K562 (cell line): ENCODE data around the gene C9orf50. TPM values are rescaled to one million over a fixed set of nuclear protein-coding genes. Genes with fewer than 3 reads are reported as not detected.
A peak's percentile ranks its signal among the peaks of the same experiment; 100 is the strongest.

Experiments
- ATAC-seq: fragments of 200-7000 bp; cut with Tn5 transposase; 3 replicates; pipeline ENCODE4 v1.9.1; 2020; ENCODE audit warnings: moderate library complexity
- BruUV-seq: library from RNA; stranded (reverse); fragments of 400-500 nt; replicated peaks from 2 replicates; lab custom pipeline; 2021; lab: Mats Ljungman, UMichigan
- CTCF ChIA-PET: fragments of 300-600 bp; formaldehyde crosslinking; extraction: SDS; loops from one replicate; lab custom pipeline; 2021; ENCODE audit warnings: low intra/inter-chr PET ratio; lab: Yijun Ruan, JAX
- POLR2A ChIA-PET: fragments of 300-600, 350-650 bp; sonication (Branson Sonifier 250); formaldehyde crosslinking; extraction: SDS; loops from one replicate; lab custom pipeline; 2021; ENCODE audit warnings: antibody characterized with exemption, inconsistent platforms; lab: Yijun Ruan, JAX
- DNase-seq, 4 experiments: peaks; one replicate each; pipeline versions ENCODE4 v3.0.0 to v3.0.0-alpha.2; 2011 to 2018; ENCODE audit warnings: low spot score in 3 of 4, mixed read lengths in 3 of 4; ENCODE audit errors: extremely low read depth in 1 of 4
- FAIRE-seq: peaks from 2 replicates; lab custom pipeline; 2011; peaks lifted over from hg19 to GRCh38; lab: Jason Lieb, UNC
- H2AFZ ChIP-seq: 2 replicates; pipeline ENCODE4 v1.6.0; 2011; ENCODE audit warnings: low read depth, low read length, control low read depth, inconsistent platforms
- H3K27ac ChIP-seq: fragments of 200-600 bp; 3 replicates; pipeline ENCODE4 v1.8.0; 2011; ENCODE audit warnings: low read depth, mild to moderate bottlenecking, control low read depth, inconsistent platforms, low read length, moderate library complexity, mixed read lengths; ENCODE audit errors: extremely low read depth
- H3K27me3 ChIP-seq, 2 experiments: fragments of 300-600 bp in 1 of 2; 2 replicates in 1 of 2; 3 replicates in 1 of 2; pipeline versions ENCODE4 v1.6.0 to v1.8.0; 2011; ENCODE audit warnings: inconsistent platforms in 2 of 2, low read length in 2 of 2, mild to moderate bottlenecking in 1 of 2, mixed read lengths in 1 of 2, moderate library complexity in 1 of 2; ENCODE audit not compliant: control insufficient read depth in 2 of 2, insufficient read depth in 2 of 2
- H3K36me3 ChIP-seq: fragments of 300-600 bp; 3 replicates; pipeline ENCODE4 v1.8.0; 2011; ENCODE audit warnings: mild to moderate bottlenecking, low read length, inconsistent platforms; ENCODE audit not compliant: control insufficient read depth, insufficient read depth
- H3K4me1 ChIP-seq, 2 experiments: fragments of 200-600 bp in 1 of 2; replicated peaks in 1 of 2; 2 replicates in 1 of 2; 3 replicates in 1 of 2; pipeline versions ENCODE4 v1.5.1 to v1.8.0; 2011; ENCODE audit warnings: inconsistent platforms in 2 of 2, low read length in 2 of 2, mild to moderate bottlenecking in 1 of 2, mixed read lengths in 1 of 2, moderate library complexity in 1 of 2; ENCODE audit not compliant: control insufficient read depth in 2 of 2, insufficient read depth in 2 of 2
- H3K4me2 ChIP-seq: 2 replicates; pipeline ENCODE4 v1.6.1; 2011; ENCODE audit warnings: low read length, control low read depth, inconsistent platforms, mixed read lengths; ENCODE audit not compliant: insufficient read depth
- H3K4me3 ChIP-seq: fragments of 200-600 bp; sonication (generic), shearing (Covaris generic); 2 replicates; pipeline ENCODE4 v1.5.1; 2016; ENCODE audit warnings: control low read depth, inconsistent platforms
- H3K79me2 ChIP-seq: fragments of 200-600 bp; 3 replicates; pipeline ENCODE4 v1.8.0; 2011; ENCODE audit warnings: low read length, inconsistent platforms; ENCODE audit not compliant: control insufficient read depth, insufficient read depth
- H3K9ac ChIP-seq, 2 experiments: 2 replicates each; pipeline versions ENCODE4 v1.6.0 to v1.6.1; 2011; ENCODE audit warnings: low read depth in 2 of 2, low read length in 2 of 2, control low read depth in 1 of 2, inconsistent platforms in 1 of 2, mild to moderate bottlenecking in 1 of 2, mixed read lengths in 1 of 2; ENCODE audit not compliant: insufficient read depth in 1 of 2
- H3K9me1 ChIP-seq: one replicate; pipeline ENCODE4 v1.6.0; 2011; ENCODE audit warnings: inconsistent platforms, mild to moderate bottlenecking, low read length, moderate library complexity; ENCODE audit not compliant: control insufficient read depth, insufficient read depth
- H3K9me3 ChIP-seq: replicated peaks from 2 replicates; pipeline ENCODE4 v1.5.1; 2011; ENCODE audit warnings: low read depth, low read length, inconsistent platforms; ENCODE audit not compliant: control insufficient read depth, insufficient read depth
- H4K20me1 ChIP-seq: replicated peaks from 2 replicates; pipeline ENCODE4 v1.6.1; 2011; ENCODE audit warnings: low read length, inconsistent platforms, mixed read lengths; ENCODE audit not compliant: control insufficient read depth, insufficient read depth
- CEBPG ChIP-seq, 3 experiments: fragments of 200-800 bp in 1 of 3; sonication (Bioruptor generic) in 1 of 3; sonication (generic) in 1 of 3; formaldehyde crosslinking in 1 of 3; IDR thresholded peaks in 2 of 3; conservative IDR thresholded peaks in 1 of 3; 2 replicates each; pipeline versions ENCODE4 v1.6.1 to v1.8.0; 2016 to 2022; ENCODE audit warnings: missing compliant biosample characterization in 2 of 3, missing genetic modification characterization in 2 of 3, mild to moderate bottlenecking in 1 of 3, missing genetic modification reagents in 1 of 3
- CTCF ChIP-seq, 3 experiments: IDR thresholded peaks in 2 of 3; conservative IDR thresholded peaks in 1 of 3; 2 replicates each; pipeline ENCODE4 v1.5.1; 2011 to 2012; ENCODE audit warnings: low read length in 3 of 3, mild to moderate bottlenecking in 3 of 3, control low read depth in 2 of 3, improper control_type of control experiment in 1 of 3, inconsistent platforms in 1 of 3, low read depth in 1 of 3, mixed read lengths in 1 of 3, moderate library complexity in 1 of 3; ENCODE audit not compliant: insufficient read depth in 2 of 3
- MBD2 ChIP-seq: sonication (generic); IDR thresholded peaks from 2 replicates; pipeline ENCODE4 v1.6.1; 2016; ENCODE audit warnings: low read depth, borderline replicate concordance
- MEIS2 ChIP-seq: fragments of 450-650 bp; IDR thresholded peaks from 2 replicates; pipeline ENCODE4 v1.6.1; 2014; ENCODE audit warnings: mild to moderate bottlenecking; ENCODE audit not compliant: partially characterized antibody
- PURB ChIP-seq: sonication (generic); formaldehyde crosslinking; IDR thresholded peaks from 2 replicates; pipeline ENCODE4 v1.9.0; 2021; ENCODE audit warnings: low read depth, mild to moderate bottlenecking, missing genetic modification reagents
- RCOR1 ChIP-seq, 2 experiments: IDR thresholded peaks; 2 replicates each; pipeline ENCODE4 v1.6.1; 2012; ENCODE audit warnings: low read depth in 2 of 2, low read length in 2 of 2, borderline replicate concordance in 1 of 2, improper control_type of control experiment in 1 of 2
- SIN3B ChIP-seq: fragments of 450-650 bp; IDR thresholded peaks from 2 replicates; pipeline ENCODE4 v1.6.1; 2017; ENCODE audit warnings: low read depth, mild to moderate bottlenecking, moderate library complexity
- TFAP4 ChIP-seq: sonication (generic); formaldehyde crosslinking; IDR thresholded peaks from 2 replicates; pipeline ENCODE4 v1.8.0; 2022; ENCODE audit warnings: missing genetic modification reagents, mild to moderate bottlenecking, moderate library complexity, borderline replicate concordance
- THAP12 ChIP-seq: fragments of 250-450 bp; sonication (Bioruptor Pico); IDR thresholded peaks from 2 replicates; pipeline ENCODE4 v1.9.0; 2021; ENCODE audit warnings: mild to moderate bottlenecking, inconsistent platforms
- THRB ChIP-seq: fragments of 450-650 bp; formaldehyde crosslinking; conservative IDR thresholded peaks from 2 replicates; pipeline ENCODE4 v1.4.0; 2022; ENCODE audit warnings: mild to moderate bottlenecking, missing genetic modification characterization
- U2AF2 ChIP-seq: fragments of 200-400 bp; formaldehyde crosslinking; optimal IDR thresholded peaks from 2 replicates; pipeline ENCODE3; 2017; ENCODE audit warnings: low read depth, mild to moderate bottlenecking, low read length
- ZNF165 ChIP-seq: fragments of 250-450 bp; sonication (Bioruptor Pico); IDR thresholded peaks from 2 replicates; pipeline ENCODE4 v1.4.0; 2020; ENCODE audit warnings: borderline replicate concordance
- WGBS: fragments of 100-300 bp; shearing (Covaris generic); methylation state at CpG from one replicate; pipeline ENCODE4 v1.1.6; 2016; ENCODE audit warnings: low coverage, mixed read lengths; ENCODE audit not compliant: insufficient coverage; ENCODE audit errors: missing lambda C conversion rate; 5-methylcytosine and 5-hydroxymethylcytosine counted together
- in situ Hi-C: fragments of 300-500 bp; cut with MboI; formaldehyde crosslinking; loops from 4 replicates; pipeline ENCODE4 v1.15.0; 2018; ENCODE audit warnings: inconsistent platforms, mixed read lengths
- intact Hi-C: fragments of 100-400 bp; cut with micrococcal nuclease; formaldehyde crosslinking; loops from 2 replicates; pipeline ENCODE4 v1.14.2; 2022
- polyA plus RNA-seq, 8 experiments: library from polyadenylated mRNA; depleted of rRNA in 4 of 8; stranded (reverse) in 5 of 8; unstranded in 3 of 8; fragments of >200 nt; fragmentation: Nextera tagmentation in 2 of 8; fragmentation: Illumina TruSeq in 1 of 8; extraction: Ambion mirVana in 2 of 8; extraction: Trizol in 1 of 8; gene quantifications; 2 replicates each; pipeline versions ENCODE4 v1.2.1 to v1.2.3, GENCODE V29; 2011 to 2014; ENCODE audit warnings: inconsistent platforms in 1 of 8, missing spikeins in 1 of 8
- total RNA-seq, 7 experiments: library from RNA; depleted of rRNA in 6 of 7; stranded (reverse); fragments of >200 nt in 6 of 7; fragmentation: Illumina TruSeq in 2 of 7; extraction: Trizol in 2 of 7; gene quantifications; 2 replicates each; pipeline versions ENCODE4 v1.2.1 to v1.2.3, GENCODE V29; 2011 to 2021; ENCODE audit warnings: low replicate concordance in 1 of 7

Gene C9orf50
- total and polyA plus RNA-seq, 9 of the 15 experiments (the other 6 are each of a cell fraction or from before 2014, with no cell fraction given) = not detected

- in situ Hi-C loops = loop anchor here (5.0 to 25.0 kb wide), 2 partner anchors 280 to 485 kb away; no protein-coding TSS in a partner anchor
- CTCF ChIA-PET = interaction anchor here (1.1 kb wide), 1 partner anchor 478 kb away, joined by 5 read pairs; no protein-coding TSS in a partner anchor
- DNase-seq = peak in 1 of 4 experiments; percentile 39
- Histone ChIP-seq H2AFZ (no peak overlapping the region), H3K27me3 (peaks cover 7 to 49% of the 10 kb centered on the region in 2 experiments; a peak in 4 of 5 replicates), H3K9me3 (no peaks in the 10 kb centered on the region), H3K4me1 (peaks cover 0 to 32% of the 10 kb centered on the region in 2 experiments; a peak in 4 of 5 replicates), H3K79me2 (no peaks in the 10 kb centered on the region), H4K20me1 (0 out of 2 replicates have a peak, but pooled peaks cover 1% of the 10 kb centered on the region), H3K4me2 (no peak overlapping the region), H3K27ac (no peak overlapping the region), H3K9me1 (no peaks in the 10 kb centered on the region), H3K4me3 (no peak overlapping the region), H3K36me3 (no peaks in the 10 kb centered on the region), H3K9ac (no peak overlapping the region)
- POLR2A ChIA-PET = interaction anchor here (1.0 kb wide), 1 partner anchor 489 kb away, joined by 5 read pairs; no protein-coding TSS in a partner anchor
- intact Hi-C loops = no loop called here
- no TSS peak for BruUV-seq
- ATAC-seq = peak; percentile 56
- WGBS = 0% methylated on average over 1 of the region's 1 CpG
- FAIRE-seq = no peak
- no peak for TF ChIP-seq U2AF2
- TF ChIP-seq SIN3B = no peak
- no peak for TF ChIP-seq TFAP4 (CRISPR knock-in tag)
- peak; percentile 57 to 64 (median 61) for TF ChIP-seq CTCF (IDR thresholded peaks at IDR 0.05 in 2 of 3, conservative IDR thresholded peaks at IDR 0.05 in 1 of 3; ENCODE audit: insufficient read depth in 2 of 3, low read depth in 1 of 3, low read length in 3 of 3)
- TF ChIP-seq MBD2 = no peak
- no peak for TF ChIP-seq MEIS2
- peak in 1 of 2 experiments; percentile 90; a peak in 2 of 4 replicates for TF ChIP-seq RCOR1 (IDR thresholded peaks at IDR 0.05; ENCODE audit: borderline replicate concordance in 1 of 2, low read depth in 2 of 2, low read length in 2 of 2)
- no peak for TF ChIP-seq THRB (CRISPR knock-in tag)
- no peak for TF ChIP-seq PURB
- no peak for TF ChIP-seq CEBPG (CRISPR knock-in tag; IDR thresholded peaks at IDR 0.05)
- no peak for TF ChIP-seq CEBPG (tag; conservative IDR thresholded peaks at IDR 0.05 in 1 of 2, IDR thresholded peaks at IDR 0.05 in 1 of 2)
- no peak for TF ChIP-seq THAP12 (CRISPR knock-in tag)
- TF ChIP-seq ZNF165 (CRISPR knock-in tag) = no peak
Measured at GRCh38 chr9:129617167-129617566, 3.7 kb downstream of the C9orf50 start.
